Fibroblast of lung (primary cell): Measurements from ENCODE around the gene C1orf116.

Experiments used
- EZH2 ChIP-seq: IDR thresholded peaks from 2 replicates; pipeline ENCODE4 v1.5.1; 2012; ENCODE audit warnings: low read length, control low read depth, mild to moderate bottlenecking; ENCODE audit errors: missing control alignments
- TF ChIP-seq, protein P1 (sequence below), 2 donors: IDR thresholded peaks in 1 of 2; conservative IDR thresholded peaks in 1 of 2; 1 replicate in 1 of 2; 2 replicates in 1 of 2; pipeline ENCODE4 v1.5.1; 2011 to 2012; ENCODE audit warnings: low read length in 2 of 2, control low read depth in 1 of 2, inconsistent platforms in 1 of 2, low read depth in 1 of 2, mild to moderate bottlenecking in 1 of 2

GRCh38 chr1:207045453-207045852 is 12.9 kb upstream of the C1orf116 start:
- TF ChIP-seq, protein P1, sequence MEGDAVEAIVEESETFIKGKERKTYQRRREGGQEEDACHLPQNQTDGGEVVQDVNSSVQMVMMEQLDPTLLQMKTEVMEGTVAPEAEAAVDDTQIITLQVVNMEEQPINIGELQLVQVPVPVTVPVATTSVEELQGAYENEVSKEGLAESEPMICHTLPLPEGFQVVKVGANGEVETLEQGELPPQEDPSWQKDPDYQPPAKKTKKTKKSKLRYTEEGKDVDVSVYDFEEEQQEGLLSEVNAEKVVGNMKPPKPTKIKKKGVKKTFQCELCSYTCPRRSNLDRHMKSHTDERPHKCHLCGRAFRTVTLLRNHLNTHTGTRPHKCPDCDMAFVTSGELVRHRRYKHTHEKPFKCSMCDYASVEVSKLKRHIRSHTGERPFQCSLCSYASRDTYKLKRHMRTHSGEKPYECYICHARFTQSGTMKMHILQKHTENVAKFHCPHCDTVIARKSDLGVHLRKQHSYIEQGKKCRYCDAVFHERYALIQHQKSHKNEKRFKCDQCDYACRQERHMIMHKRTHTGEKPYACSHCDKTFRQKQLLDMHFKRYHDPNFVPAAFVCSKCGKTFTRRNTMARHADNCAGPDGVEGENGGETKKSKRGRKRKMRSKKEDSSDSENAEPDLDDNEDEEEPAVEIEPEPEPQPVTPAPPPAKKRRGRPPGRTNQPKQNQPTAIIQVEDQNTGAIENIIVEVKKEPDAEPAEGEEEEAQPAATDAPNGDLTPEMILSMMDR (conservative IDR thresholded peaks at IDR 0.05 in 1 of 2, IDR thresholded peaks at IDR 0.05 in 1 of 2; ENCODE audit: low read depth in 1 of 2, low read length in 2 of 2), result no peak
- no peak for TF ChIP-seq EZH2
